PC-3 (cell line): ENCODE measurements around the gene PTPN23.

Experiments
- EZH2 ChIP-seq: fragments of 300-600 bp; sonication (generic); IDR thresholded peaks from one replicate; pipeline ENCODE4 v1.6.1; 2017; ENCODE audit warnings: antibody characterized with exemption, mild to moderate bottlenecking, low read length; ENCODE audit not compliant: unreplicated experiment
- EZH2phosphoT487 ChIP-seq: fragments of 300-600 bp; sonication (generic); IDR thresholded peaks from 2 replicates; pipeline ENCODE4 v1.6.1; 2018; ENCODE audit warnings: mild to moderate bottlenecking, antibody characterized with exemption, low read length, borderline replicate concordance
- TF ChIP-seq, protein P1 (sequence below): fragments of 300-600 bp; sonication (generic); conservative IDR thresholded peaks from 2 replicates; pipeline ENCODE4 v1.5.1; 2017; ENCODE audit warnings: antibody characterized with exemption, low read depth, mild to moderate bottlenecking, low read length

DNA sequence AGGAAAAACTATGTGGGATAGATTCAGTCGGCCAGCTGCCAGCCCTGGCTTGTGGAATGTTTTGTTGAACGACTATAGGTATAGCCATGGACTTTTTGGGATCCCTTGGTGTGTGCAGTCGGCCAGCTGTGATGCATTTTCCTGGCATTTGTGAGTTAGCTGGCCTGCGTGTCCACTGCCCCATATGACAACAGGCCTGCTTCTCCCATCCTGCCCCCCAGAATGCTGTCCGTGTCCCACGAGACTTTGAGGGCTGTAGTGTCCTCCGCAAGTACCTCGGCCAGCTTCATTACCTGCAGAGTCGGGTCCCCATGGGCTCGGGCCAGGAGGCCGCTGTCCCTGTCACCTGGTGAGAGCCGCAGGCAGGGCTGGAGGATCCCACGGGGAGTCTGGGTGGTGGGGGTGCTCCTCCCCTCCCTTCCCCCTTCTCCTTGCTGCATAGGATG is 23.6 kb downstream of the PTPN23 start:
- TF ChIP-seq, protein P1, sequence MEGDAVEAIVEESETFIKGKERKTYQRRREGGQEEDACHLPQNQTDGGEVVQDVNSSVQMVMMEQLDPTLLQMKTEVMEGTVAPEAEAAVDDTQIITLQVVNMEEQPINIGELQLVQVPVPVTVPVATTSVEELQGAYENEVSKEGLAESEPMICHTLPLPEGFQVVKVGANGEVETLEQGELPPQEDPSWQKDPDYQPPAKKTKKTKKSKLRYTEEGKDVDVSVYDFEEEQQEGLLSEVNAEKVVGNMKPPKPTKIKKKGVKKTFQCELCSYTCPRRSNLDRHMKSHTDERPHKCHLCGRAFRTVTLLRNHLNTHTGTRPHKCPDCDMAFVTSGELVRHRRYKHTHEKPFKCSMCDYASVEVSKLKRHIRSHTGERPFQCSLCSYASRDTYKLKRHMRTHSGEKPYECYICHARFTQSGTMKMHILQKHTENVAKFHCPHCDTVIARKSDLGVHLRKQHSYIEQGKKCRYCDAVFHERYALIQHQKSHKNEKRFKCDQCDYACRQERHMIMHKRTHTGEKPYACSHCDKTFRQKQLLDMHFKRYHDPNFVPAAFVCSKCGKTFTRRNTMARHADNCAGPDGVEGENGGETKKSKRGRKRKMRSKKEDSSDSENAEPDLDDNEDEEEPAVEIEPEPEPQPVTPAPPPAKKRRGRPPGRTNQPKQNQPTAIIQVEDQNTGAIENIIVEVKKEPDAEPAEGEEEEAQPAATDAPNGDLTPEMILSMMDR = no peak
- TF ChIP-seq EZH2phosphoT487 (no peak), EZH2 (no peak)
